HCT116 (cell line): ENCODE data around the gene IPO5. TPM values are rescaled to one million over a fixed set of nuclear protein-coding genes. Genes with fewer than 3 reads are reported as not detected.
"Not testable (repeated sequence)": the region's sequence is repeated elsewhere in the genome, so short reads cannot be mapped to it uniquely, and the experiment has no call there.

Experiments used
- ATAC-seq: fragments of 200-7000 bp; cut with Tn5 transposase; 2 replicates; pipeline ENCODE4 v1.9.1; 2020; ENCODE audit warnings: mild to moderate bottlenecking, moderate library complexity
- BruUV-seq: library from RNA; stranded (reverse); fragments of 400-500 nt; replicated peaks from 2 replicates; lab custom pipeline; 2021; lab: Mats Ljungman, UMichigan
- CTCF ChIA-PET: fragments of 300-600 bp; sonication (Branson Sonifier 250); formaldehyde crosslinking; loops from one replicate; lab custom pipeline; 2021; ENCODE audit warnings: antibody characterized with exemption; lab: Charles Lee
- POLR2A ChIA-PET: fragments of 300-600, 350-600 bp; sonication (Branson Sonifier 250); formaldehyde crosslinking; loops from one replicate; lab custom pipeline; 2021; ENCODE audit warnings: antibody characterized with exemption; lab: Charles Lee
- RAD21 ChIA-PET, 2 experiments: fragments of 300-600 bp; sonication (Branson Sonifier 250); formaldehyde crosslinking; loops; one replicate each; lab custom pipeline; 2023; ENCODE audit warnings: low total read pairs in 2 of 2; ENCODE audit not compliant: uncharacterized antibody in 2 of 2, unreplicated experiment in 2 of 2, low non-redundant PET in 1 of 2; lab: Charles Lee
- DNase-seq: peaks from one replicate; pipeline ENCODE4 v3.0.0-alpha.2; 2010; ENCODE audit warnings: low read depth, low spot score
- H2AFZ ChIP-seq: fragments of 200-600 bp; shearing (Covaris generic), sonication (generic); 2 replicates; pipeline ENCODE4 v1.6.1; 2017; ENCODE audit warnings: low read depth, mixed run types, mixed read lengths, antibody characterized with exemption, low read length; ENCODE audit not compliant: poor library complexity, severe bottlenecking
- H3K27ac ChIP-seq: 2 replicates; pipeline ENCODE4 v1.5.1; 2012; ENCODE audit warnings: low read depth, low read length
- H3K27me3 ChIP-seq: fragments of 200-600 bp; sonication (generic); 2 replicates; pipeline ENCODE4 v1.6.1; 2016; ENCODE audit warnings: mixed run types, low read length, mixed read lengths; ENCODE audit not compliant: insufficient read depth
- H3K36me3 ChIP-seq, 2 experiments: fragments of 200-500 bp in 1 of 2; fragments of 200-600 bp in 1 of 2; sonication (Bioruptor generic) in 1 of 2; sonication (generic) in 1 of 2; 2 replicates each; pipeline versions ENCODE4 v1.5.1 to v1.6.1; 2014 to 2016; ENCODE audit warnings: low read length in 2 of 2, inconsistent platforms in 1 of 2, mixed read lengths in 1 of 2, mixed run types in 1 of 2; ENCODE audit not compliant: insufficient read depth in 2 of 2, control insufficient read depth in 1 of 2
- H3K4me1 ChIP-seq, 2 experiments: fragments of 200-600 bp in 1 of 2; sonication (generic) in 1 of 2; 2 replicates each; pipeline versions ENCODE4 v1.5.1 to v1.6.1; 2012 to 2017; ENCODE audit warnings: low read length in 2 of 2, inconsistent platforms in 1 of 2, mild to moderate bottlenecking in 1 of 2, mixed read lengths in 1 of 2, mixed run types in 1 of 2, moderate library complexity in 1 of 2; ENCODE audit not compliant: insufficient read depth in 2 of 2, control insufficient read depth in 1 of 2
- H3K4me2 ChIP-seq: fragments of 200-600 bp; sonication (generic); 2 replicates; pipeline ENCODE4 v1.6.1; 2017; ENCODE audit warnings: mixed run types, low read length, mixed read lengths
- H3K4me3 ChIP-seq, 2 experiments: fragments of 200-600 bp in 1 of 2; sonication (generic) in 1 of 2; replicated peaks in 1 of 2; 2 replicates each; pipeline ENCODE4 v1.5.1; 2011 to 2016; ENCODE audit warnings: low read length in 2 of 2, control low read depth in 1 of 2, low read depth in 1 of 2, mild to moderate bottlenecking in 1 of 2, mixed read lengths in 1 of 2, mixed run types in 1 of 2
- H3K79me2 ChIP-seq: fragments of 200-600 bp; sonication (generic); 2 replicates; pipeline ENCODE4 v1.6.1; 2017; ENCODE audit warnings: mild to moderate bottlenecking, mixed run types, low read length, moderate library complexity, mixed read lengths; ENCODE audit not compliant: insufficient read depth
- H3K9ac ChIP-seq: fragments of 200-600 bp; sonication (generic); 2 replicates; pipeline ENCODE4 v1.6.1; 2016; ENCODE audit warnings: low read length, mixed read lengths
- H3K9me2 ChIP-seq: fragments of 200-600 bp; sonication (generic), shearing (Covaris generic); 2 replicates; pipeline ENCODE4 v1.6.1; 2017; ENCODE audit warnings: mixed run types, mild to moderate bottlenecking, moderate library complexity; ENCODE audit not compliant: insufficient read depth
- H3K9me3 ChIP-seq, 2 experiments: fragments of 200-500 bp in 1 of 2; fragments of 200-600 bp in 1 of 2; sonication (Bioruptor generic) in 1 of 2; sonication (generic) in 1 of 2; 2 replicates each; pipeline ENCODE4 v1.6.1; 2014 to 2017; ENCODE audit warnings: low read length in 2 of 2, mixed read lengths in 2 of 2, inconsistent platforms in 1 of 2, low read depth in 1 of 2, mild to moderate bottlenecking in 1 of 2, mixed run types in 1 of 2, moderate library complexity in 1 of 2; ENCODE audit not compliant: control insufficient read depth in 1 of 2, insufficient read depth in 1 of 2
- H4K20me1 ChIP-seq: fragments of 200-600 bp; sonication (generic), shearing (Covaris generic); 2 replicates; pipeline ENCODE4 v1.6.1; 2017; ENCODE audit warnings: mixed run types, mild to moderate bottlenecking, moderate library complexity; ENCODE audit not compliant: insufficient read depth
- ATF3 ChIP-seq: IDR thresholded peaks from 2 replicates; pipeline ENCODE4 v1.6.1; 2012
- CEBPB ChIP-seq: IDR thresholded peaks from 2 replicates; pipeline ENCODE4 v1.6.1; 2012; ENCODE audit warnings: low read depth
- EGR1 ChIP-seq: IDR thresholded peaks from 2 replicates; pipeline ENCODE4 v1.6.1; 2012; ENCODE audit warnings: low read depth
- ELF1 ChIP-seq: IDR thresholded peaks from 2 replicates; pipeline ENCODE4 v1.6.1; 2012; ENCODE audit warnings: low read depth, borderline replicate concordance
- EZH2 ChIP-seq: fragments of 200-600 bp; sonication (generic); IDR thresholded peaks from 2 replicates; pipeline ENCODE4 v1.6.1; 2017; ENCODE audit warnings: antibody characterized with exemption, mixed run types
- FOSL1 ChIP-seq: IDR thresholded peaks from 2 replicates; pipeline ENCODE4 v1.6.1; 2012; ENCODE audit warnings: low read depth
- JUND ChIP-seq: IDR thresholded peaks from 2 replicates; pipeline ENCODE4 v1.6.1; 2012
- POLR2A ChIP-seq: IDR thresholded peaks from 2 replicates; pipeline ENCODE4 v1.7.0; 2011; ENCODE audit warnings: borderline replicate concordance; ENCODE audit not compliant: insufficient read depth, insufficient read length; ENCODE audit errors: extremely low read depth
- RAD21 ChIP-seq: IDR thresholded peaks from 2 replicates; pipeline ENCODE4 v1.6.1; 2012; ENCODE audit warnings: low read depth, mild to moderate bottlenecking
- REST ChIP-seq: IDR thresholded peaks from 2 replicates; pipeline ENCODE4 v1.6.1; 2012; ENCODE audit warnings: low read depth
- SIN3A ChIP-seq: IDR thresholded peaks from 2 replicates; pipeline ENCODE4 v1.6.1; 2012; ENCODE audit warnings: low read depth
- SP1 ChIP-seq: IDR thresholded peaks from 2 replicates; pipeline ENCODE4 v1.6.1; 2012; ENCODE audit warnings: low read depth
- intact Hi-C: fragments of 100-400 bp; cut with micrococcal nuclease; formaldehyde crosslinking; loops from 2 replicates; pipeline ENCODE4 v1.10.0; 2022
- total RNA-seq: library from RNA; stranded (reverse); gene quantifications from one replicate; pipeline ENCODE4 v1.2.1, GENCODE V29; 2021; ENCODE audit not compliant: unreplicated experiment

Gene IPO5
- total RNA-seq, 1 experiment from 2014 or later, result 237 TPM

GRCh38 chr13:98035373-98035772, 81.9 kb downstream of the IPO5 start:
- Histone ChIP-seq H3K9ac (no peak overlapping the region), H2AFZ (no peak overlapping the region), H3K9me2 (no peaks in the 10 kb centered on the region), H3K36me3 (no peaks in the 10 kb centered on the region), H3K4me1 (no peaks in the 10 kb centered on the region), H3K4me2 (no peak overlapping the region), H3K79me2 (no peaks in the 10 kb centered on the region), H4K20me1 (no peaks in the 10 kb centered on the region), H3K4me3 (no peak overlapping the region), H3K9me3 (no peaks in the 10 kb centered on the region), H3K27me3 (no peaks in the 10 kb centered on the region), H3K27ac (no peak overlapping the region)
- intact Hi-C loops, result no loop called here
- no peak for TF ChIP-seq SIN3A
- no peak for TF ChIP-seq POLR2A
- no peak for TF ChIP-seq FOSL1
- no peak for TF ChIP-seq REST
- no peak for TF ChIP-seq EGR1
- no peak for TF ChIP-seq SP1
- TF ChIP-seq CEBPB, result no peak
- TF ChIP-seq ATF3, result no peak
- TF ChIP-seq ELF1, result no peak
- no peak for TF ChIP-seq JUND
- TF ChIP-seq EZH2, result no peak
- no peak for TF ChIP-seq RAD21
- ATAC-seq, result no peak
- CTCF ChIA-PET, result no interaction called here
- DNase-seq, result no peak
- BruUV-seq, result no TSS peak
- RAD21 ChIA-PET, result no interaction called here
- POLR2A ChIA-PET, result no interaction called here

GRCh38 chr13:98036564-98037302, 83.3 kb downstream of the IPO5 start:
- not testable (repeated sequence) for H3K27ac ChIP-seq, H3K4me2 ChIP-seq

More at GRCh38 chr13:98036564-98037302, 83.3 kb downstream of the IPO5 start:
- intact Hi-C loops, H3K4me1 ChIP-seq, H4K20me1 ChIP-seq, BruUV-seq, DNase-seq, H2AFZ ChIP-seq, POLR2A ChIA-PET, CTCF ChIA-PET, H3K9me3 ChIP-seq, H3K36me3 ChIP-seq, ATAC-seq, RAD21 ChIA-PET, H3K9me2 ChIP-seq, H3K9ac ChIP-seq, H3K4me3 ChIP-seq, H3K79me2 ChIP-seq, H3K27me3 ChIP-seq: not testable (repeated sequence)
